Mesothelial cell of epicardium (in vitro differentiated cells): ENCODE measurements around the gene RNF212. TPM values are rescaled to one million over a fixed set of nuclear protein-coding genes. Genes with fewer than 3 reads are reported as not detected.

Experiments
- DNase-seq, 2 experiments: peaks; one replicate each; pipeline ENCODE4 v3.0.0; 2021; ENCODE audit warnings: low spot score in 2 of 2; ENCODE audit not compliant: unreplicated experiment in 2 of 2
- H3K27ac Mint-ChIP-seq: 2 replicates; pipeline ENCODE4 v1.8.0; 2021; ENCODE audit warnings: mixed read lengths
- H3K27me3 Mint-ChIP-seq: 2 replicates; pipeline ENCODE4 v1.8.0; 2021; ENCODE audit warnings: low read depth, mixed read lengths
- H3K36me3 Mint-ChIP-seq: 2 replicates; pipeline ENCODE4 v1.8.0; 2021; ENCODE audit warnings: mixed read lengths
- H3K4me1 Mint-ChIP-seq: 2 replicates; pipeline ENCODE4 v1.8.0; 2021; ENCODE audit warnings: mixed read lengths
- H3K4me3 Mint-ChIP-seq: 2 replicates; pipeline ENCODE4 v1.8.0; 2021; ENCODE audit warnings: mild to moderate bottlenecking, moderate library complexity, mixed read lengths
- H3K9me3 Mint-ChIP-seq: 2 replicates; pipeline ENCODE4 v1.8.0; 2021; ENCODE audit warnings: mixed read lengths
- total RNA-seq: library from RNA; stranded (reverse); gene quantifications from 3 replicates; pipeline ENCODE4 v1.2.1, GENCODE V29; 2021
- TF ChIP-seq, protein P1 (sequence below): fragments of 200-600 bp; sonication (generic); IDR thresholded peaks from one replicate; pipeline ENCODE4 v1.5.0; 2021; ENCODE audit warnings: antibody characterized with exemption; ENCODE audit not compliant: unreplicated experiment

RNF212 gene
- total RNA-seq, 1 donor from 2014 or later: 10.9 TPM

DNA sequence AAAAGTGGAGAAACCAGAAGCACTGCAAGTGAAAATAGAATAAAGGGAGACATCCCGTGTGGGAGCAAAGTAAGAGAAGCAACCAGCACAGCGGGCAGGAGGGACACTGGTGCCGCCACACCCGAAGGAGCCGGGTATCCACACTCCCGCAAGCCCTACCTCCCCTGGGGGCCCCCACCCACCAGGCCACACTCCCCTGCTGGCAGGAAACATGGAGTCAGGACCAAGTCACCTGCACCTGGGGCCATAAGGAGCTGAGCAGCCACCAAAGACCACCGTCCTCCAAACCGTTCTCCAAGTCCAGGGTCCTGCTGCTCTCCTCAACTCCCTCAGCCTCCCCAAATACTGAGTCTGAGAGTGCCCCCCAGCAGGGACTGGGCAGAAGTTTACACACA is 71.4 kb downstream of the RNF212 start:
- Mint-ChIP-seq H3K27ac (peak overlapping the region; percentile 10), H3K4me3 (no peak overlapping the region), H3K27me3 (peaks cover 17% of the 10 kb centered on the region), H3K9me3 (no peaks in the 10 kb centered on the region), H3K36me3 (no peaks in the 10 kb centered on the region), H3K4me1 (peaks cover 26% of the 10 kb centered on the region)
- TF ChIP-seq, protein P1, sequence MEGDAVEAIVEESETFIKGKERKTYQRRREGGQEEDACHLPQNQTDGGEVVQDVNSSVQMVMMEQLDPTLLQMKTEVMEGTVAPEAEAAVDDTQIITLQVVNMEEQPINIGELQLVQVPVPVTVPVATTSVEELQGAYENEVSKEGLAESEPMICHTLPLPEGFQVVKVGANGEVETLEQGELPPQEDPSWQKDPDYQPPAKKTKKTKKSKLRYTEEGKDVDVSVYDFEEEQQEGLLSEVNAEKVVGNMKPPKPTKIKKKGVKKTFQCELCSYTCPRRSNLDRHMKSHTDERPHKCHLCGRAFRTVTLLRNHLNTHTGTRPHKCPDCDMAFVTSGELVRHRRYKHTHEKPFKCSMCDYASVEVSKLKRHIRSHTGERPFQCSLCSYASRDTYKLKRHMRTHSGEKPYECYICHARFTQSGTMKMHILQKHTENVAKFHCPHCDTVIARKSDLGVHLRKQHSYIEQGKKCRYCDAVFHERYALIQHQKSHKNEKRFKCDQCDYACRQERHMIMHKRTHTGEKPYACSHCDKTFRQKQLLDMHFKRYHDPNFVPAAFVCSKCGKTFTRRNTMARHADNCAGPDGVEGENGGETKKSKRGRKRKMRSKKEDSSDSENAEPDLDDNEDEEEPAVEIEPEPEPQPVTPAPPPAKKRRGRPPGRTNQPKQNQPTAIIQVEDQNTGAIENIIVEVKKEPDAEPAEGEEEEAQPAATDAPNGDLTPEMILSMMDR: no peak
- no peak for DNase-seq

DNA sequence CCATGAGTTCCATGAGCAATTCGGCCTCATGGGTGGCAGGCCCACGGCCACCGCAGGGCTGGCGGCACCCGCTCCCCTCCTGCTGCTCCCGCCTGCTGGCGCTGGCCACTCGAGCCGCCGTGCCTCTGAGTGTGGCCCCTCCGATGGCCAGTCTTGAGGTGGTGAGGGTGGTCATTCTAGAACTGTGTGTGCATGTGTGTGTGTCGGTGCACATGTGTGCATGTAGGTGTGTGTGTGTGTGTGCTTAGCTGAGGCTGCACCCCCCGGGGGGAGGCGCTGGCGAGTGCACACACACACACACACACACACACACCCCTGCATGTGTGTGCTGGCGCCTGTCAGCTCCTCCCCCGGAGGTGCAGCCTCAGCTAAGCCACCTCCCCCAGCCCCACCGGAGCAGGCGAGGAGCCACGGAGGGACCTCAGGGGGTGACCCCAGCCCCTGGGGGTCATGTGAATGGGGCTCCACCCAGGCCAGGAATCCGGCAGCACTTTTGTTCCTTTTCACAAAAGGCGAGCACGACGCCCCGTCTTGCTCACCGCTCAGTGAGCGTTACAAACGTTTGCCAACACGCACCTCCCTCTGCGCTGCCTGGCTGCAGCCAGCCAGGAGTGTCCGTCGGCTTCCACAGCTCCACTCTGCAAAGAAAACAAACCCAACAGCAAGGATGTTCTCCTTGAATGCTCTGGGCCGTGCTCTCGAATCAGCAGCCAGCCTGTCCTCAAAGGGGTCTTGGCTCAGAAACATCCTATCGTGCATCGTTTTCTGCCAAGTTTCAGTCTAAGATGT is 72.0 kb downstream of the RNF212 start:
- H3K4me1 Mint-ChIP-seq: peaks cover 24% of the 10 kb centered on the region

DNA sequence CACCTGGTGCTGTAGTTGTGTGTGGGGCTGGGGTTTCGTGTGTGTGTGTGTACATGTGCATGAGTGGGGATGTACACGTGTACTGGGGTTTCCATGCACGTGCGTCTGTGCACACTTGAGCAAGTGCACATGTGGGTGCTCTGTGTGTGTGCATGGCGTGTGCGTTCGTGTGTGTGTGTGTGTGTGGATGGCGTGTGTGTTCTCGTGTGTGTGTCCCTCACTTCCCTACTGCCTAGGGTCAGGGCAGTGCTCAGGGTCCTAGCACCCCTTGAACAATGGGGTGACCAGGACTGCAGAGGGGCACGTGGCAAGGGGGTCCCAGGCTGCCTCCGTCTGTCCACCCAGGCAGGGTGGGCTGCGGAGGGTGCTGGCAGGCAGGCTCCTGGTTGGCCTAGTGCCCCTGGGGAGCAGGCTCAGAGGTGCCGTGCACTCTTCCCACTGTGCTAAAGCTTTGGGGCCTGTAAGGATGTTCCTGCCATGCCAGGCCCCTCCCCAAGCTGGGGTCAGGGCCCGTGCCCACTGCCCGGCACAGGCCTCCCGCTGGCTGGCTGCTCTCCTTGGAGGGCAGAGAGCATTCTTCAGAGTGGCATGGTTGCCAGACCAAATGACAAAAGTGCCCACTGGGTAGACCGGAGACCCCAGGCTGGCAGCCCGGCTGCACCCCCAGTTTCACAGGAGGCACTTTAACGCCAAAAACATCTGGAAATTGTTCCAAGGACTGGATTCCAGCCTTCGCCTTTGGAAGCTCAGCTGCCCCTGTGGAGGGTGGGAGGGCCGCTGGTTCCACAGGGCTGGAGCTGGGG is 72.8 kb downstream of the RNF212 start:
- H3K4me1 Mint-ChIP-seq: peaks cover 24% of the 10 kb centered on the region
- no peaks in the 10 kb centered on the region for H3K9me3 Mint-ChIP-seq
- H3K27me3 Mint-ChIP-seq: peaks cover 13% of the 10 kb centered on the region
- TF ChIP-seq, protein P1: no peak
- no peak overlapping the region for H3K4me3 Mint-ChIP-seq
- H3K27ac Mint-ChIP-seq: no peak overlapping the region
- no peaks in the 10 kb centered on the region for H3K36me3 Mint-ChIP-seq
- DNase-seq: no peak

More for the DNA sequence above, 72.0 kb downstream of the RNF212 start:
- Mint-ChIP-seq H3K36me3 (no peaks in the 10 kb centered on the region), H3K4me3 (peak overlapping the region; percentile 18), H3K27ac (peak overlapping the region; percentile 10), H3K9me3 (no peaks in the 10 kb centered on the region), H3K27me3 (peaks cover 15% of the 10 kb centered on the region)
- no peak for DNase-seq
- TF ChIP-seq, protein P1: no peak

DNA sequence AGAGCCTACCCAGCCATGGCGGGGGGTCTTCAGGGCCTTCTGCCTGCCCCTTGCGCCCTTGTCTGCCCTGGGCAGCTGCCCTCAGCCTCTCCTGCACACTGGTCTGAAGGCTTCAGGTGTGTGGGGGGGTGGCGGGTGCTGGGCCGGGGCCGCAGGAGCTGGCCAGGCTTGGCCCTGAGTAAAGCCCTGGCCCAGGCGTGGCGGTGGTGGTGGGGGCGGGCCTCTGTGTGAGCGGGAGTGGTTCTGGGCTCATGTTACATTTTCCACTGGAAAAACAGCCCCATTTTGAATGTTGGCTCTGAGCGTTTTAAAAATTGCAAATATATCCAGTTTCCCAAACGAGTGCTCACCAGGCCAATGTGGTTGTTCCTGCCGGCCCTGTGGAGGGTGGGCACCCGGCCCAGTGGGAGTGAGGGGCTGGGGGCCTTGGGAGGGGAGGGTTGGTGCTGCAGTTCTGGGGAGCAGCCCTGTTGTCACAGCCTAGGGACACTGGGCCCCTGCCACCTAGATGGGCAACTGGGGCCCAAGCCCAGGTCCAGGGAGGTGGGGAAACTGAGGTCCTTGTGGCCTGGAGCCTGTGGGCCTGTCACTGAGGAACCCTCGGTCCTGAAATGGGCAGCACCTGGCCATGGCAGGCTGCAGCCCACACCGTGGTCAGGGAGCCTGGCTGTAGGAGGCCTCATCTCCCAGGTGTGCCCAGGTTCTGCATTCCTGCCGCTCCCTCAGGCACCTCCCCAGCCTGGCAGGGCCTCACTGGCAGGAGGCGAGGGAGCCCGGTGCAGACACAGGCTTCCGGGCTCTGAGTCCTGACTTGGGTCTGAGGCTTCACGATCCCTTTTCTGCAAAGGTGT is 73.6 kb downstream of the RNF212 start:
- TF ChIP-seq, protein P1: no peak
- Mint-ChIP-seq H3K27ac (no peak overlapping the region), H3K36me3 (no peaks in the 10 kb centered on the region), H3K4me3 (no peak overlapping the region), H3K27me3 (peaks cover 7% of the 10 kb centered on the region), H3K9me3 (no peaks in the 10 kb centered on the region), H3K4me1 (peaks cover 24% of the 10 kb centered on the region)
- DNase-seq: no peak

DNA sequence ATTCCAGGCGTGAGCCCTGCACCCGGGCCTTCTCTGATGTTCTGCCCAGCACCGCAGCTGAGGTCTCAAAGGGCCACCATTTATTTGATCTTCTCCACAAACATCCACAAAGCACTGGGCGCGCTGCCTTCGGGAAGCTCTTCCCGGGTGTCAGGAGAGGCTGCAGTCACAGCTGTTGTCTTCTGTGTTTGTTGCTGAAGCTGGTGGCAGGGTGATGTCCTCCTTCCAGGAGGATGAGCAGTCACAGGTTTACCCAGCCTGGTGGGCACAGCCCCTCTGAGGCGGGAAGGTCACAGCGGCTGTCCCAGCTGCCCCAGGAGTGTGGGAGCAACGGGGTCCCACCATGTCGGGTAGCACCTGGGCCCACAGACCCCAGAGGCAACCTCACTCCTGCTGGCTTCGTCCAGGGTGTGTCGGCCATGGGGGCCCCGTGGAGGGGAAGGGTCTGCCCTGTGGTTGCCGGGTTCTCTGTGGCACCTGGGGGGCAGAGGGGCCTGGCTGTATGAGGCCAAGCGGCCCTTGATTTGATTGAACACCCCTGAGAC is 74.3 kb downstream of the RNF212 start:
- no peak overlapping the region for H3K27ac Mint-ChIP-seq
- DNase-seq: no peak
- H3K4me1 Mint-ChIP-seq: peaks cover 23% of the 10 kb centered on the region
- H3K27me3 Mint-ChIP-seq: peaks cover 5% of the 10 kb centered on the region
- H3K36me3 Mint-ChIP-seq: no peaks in the 10 kb centered on the region
- TF ChIP-seq, protein P1: no peak
- no peak overlapping the region for H3K4me3 Mint-ChIP-seq
- no peaks in the 10 kb centered on the region for H3K9me3 Mint-ChIP-seq
